Activated CD8-positive, alpha-beta memory T cell treated with anti-CD3 and anti-CD28 coated beads, Interleukin-2, amount 50 U/mL, for 1 hour (primary cell): Measurements from ENCODE around the gene MAPK14.
"Not testable (repeated sequence)": the region's sequence is repeated elsewhere in the genome, so short reads cannot be mapped to it uniquely, and the experiment has no call there.

ENCODE experiments used
- DNase-seq: peaks from one replicate; pipeline ENCODE4 v3.0.0-alpha.2; 2020; ENCODE audit errors: extremely low read depth

Gene MAPK14

GRCh38 chr6:36123270-36124139 lies 95.9 kb downstream of the MAPK14 start:
- DNase-seq: peak; percentile 71

- DNase-seq: not testable (repeated sequence)
Measured at GRCh38 chr6:36124346-36124745, 96.7 kb downstream of the MAPK14 start.

GRCh38 chr6:36124881-36125280 lies 97.3 kb downstream of the MAPK14 start:
- no peak for DNase-seq

- no peak for DNase-seq
Measured at GRCh38 chr6:36125575-36125974, 98.0 kb downstream of the MAPK14 start.

- DNase-seq: no peak
Measured at GRCh38 chr6:36126121-36126520, 98.5 kb downstream of the MAPK14 start.

- DNase-seq: no peak
Measured at GRCh38 chr6:36126553-36127458, 99.2 kb downstream of the MAPK14 start.

GRCh38 chr6:36127462-36128016 lies 99.9 kb downstream of the MAPK14 start:
- no peak for DNase-seq

GRCh38 chr6:36128073-36128472 lies 100.5 kb downstream of the MAPK14 start:
- DNase-seq: no peak

GRCh38 chr6:36128793-36129192 lies 101.2 kb downstream of the MAPK14 start:
- no peak for DNase-seq

- DNase-seq: not testable (repeated sequence)
Measured at GRCh38 chr6:36129334-36129733, 101.7 kb downstream of the MAPK14 start.

GRCh38 chr6:36129941-36130666 lies 102.5 kb downstream of the MAPK14 start, which contains the start of gene MAPK13:
Gene MAPK13, plus strand, starts transcription at chr6:36130513. Its CDS starts 70 bp downstream, at chr6:36130583.
- DNase-seq: no peak

GRCh38 chr6:36130667-36131510 lies 103.3 kb downstream of the MAPK14 start:
- DNase-seq: no peak

GRCh38 chr6:36131511-36132245 lies 104.1 kb downstream of the MAPK14 start:
- DNase-seq: no peak

GRCh38 chr6:36132246-36132895 lies 104.8 kb downstream of the MAPK14 start:
- DNase-seq: no peak

- DNase-seq: no peak
Measured at GRCh38 chr6:36133148-36133547, 105.5 kb downstream of the MAPK14 start.

GRCh38 chr6:36133912-36134311 lies 106.3 kb downstream of the MAPK14 start:
- no peak for DNase-seq

GRCh38 chr6:36135053-36135731 lies 107.6 kb downstream of the MAPK14 start:
- DNase-seq: no peak

GRCh38 chr6:36136034-36136433 lies 108.4 kb downstream of the MAPK14 start:
- no peak for DNase-seq

- DNase-seq: no peak
Measured at GRCh38 chr6:36136551-36136950, 108.9 kb downstream of the MAPK14 start.
